GM21447 (cell line): Measurements from ENCODE around the gene IGSF22.
"Not testable (repeated sequence)": the region's sequence is repeated elsewhere in the genome, so short reads cannot be mapped to it uniquely, and the experiment has no call there.

ENCODE experiments used
- ATAC-seq: cut with Tn5 transposase; IDR thresholded peaks from one replicate; pipeline ENCODE4 v1.9.1; 2021; ENCODE audit not compliant: unreplicated experiment

Gene IGSF22

GRCh38 chr11:18696638-18697225 lies 29.3 kb downstream of the IGSF22 start:
- ATAC-seq, result no peak

GRCh38 chr11:18692941-18693760 lies 32.8 kb downstream of the IGSF22 start:
- ATAC-seq, result no peak

- ATAC-seq, result not testable (repeated sequence)
Measured at GRCh38 chr11:18691467-18692140, 34.4 kb downstream of the IGSF22 start.

- no peak for ATAC-seq
Measured at GRCh38 chr11:18684267-18684666, 41.7 kb downstream of the IGSF22 start.

- ATAC-seq, result no peak
Measured at GRCh38 chr11:18682466-18682865, 43.5 kb downstream of the IGSF22 start.

- not testable (repeated sequence) for ATAC-seq
Measured at GRCh38 chr11:18681949-18682348, 44.0 kb downstream of the IGSF22 start.

- no peak for ATAC-seq
Measured at GRCh38 chr11:18677560-18677959, 48.4 kb downstream of the IGSF22 start.

GRCh38 chr11:18676803-18677202 lies 49.2 kb downstream of the IGSF22 start:
- ATAC-seq, result no peak

GRCh38 chr11:18672209-18672608 lies 53.8 kb downstream of the IGSF22 start:
- not testable (repeated sequence) for ATAC-seq

GRCh38 chr11:18671246-18671645 lies 54.7 kb downstream of the IGSF22 start:
- ATAC-seq, result no peak

- ATAC-seq, result no peak
Measured at GRCh38 chr11:18669711-18670110, 56.3 kb downstream of the IGSF22 start.

- no peak for ATAC-seq
Measured at GRCh38 chr11:18669219-18669596, 56.8 kb downstream of the IGSF22 start.

- ATAC-seq, result no peak
Measured at GRCh38 chr11:18668131-18668530, 57.9 kb downstream of the IGSF22 start.

- ATAC-seq, result not testable (repeated sequence)
Measured at GRCh38 chr11:18665353-18665872, 60.6 kb downstream of the IGSF22 start.

GRCh38 chr11:18657673-18658072 lies 68.3 kb downstream of the IGSF22 start:
- ATAC-seq, result no peak
